GM23248 (cell line): ENCODE data around the gene ASZ1. TPM values are rescaled to one million over a fixed set of nuclear protein-coding genes. Genes with fewer than 3 reads are reported as not detected.

Source experiments
- DNase-seq: peaks from one replicate; pipeline ENCODE4 v3.0.0-alpha.2; 2015
- H2AFZ ChIP-seq: fragments of 200-600 bp; sonication (generic); 2 replicates; pipeline ENCODE4 v1.6.1; 2016; ENCODE audit warnings: antibody characterized with exemption
- H3F3A ChIP-seq: fragments of 200-600 bp; sonication (generic); 2 replicates; pipeline ENCODE4 v1.6.1; 2016; ENCODE audit warnings: mild to moderate bottlenecking, antibody characterized with exemption, mixed run types; ENCODE audit not compliant: insufficient read depth
- H3K27ac ChIP-seq: fragments of 200-600 bp; sonication (generic); 2 replicates; pipeline ENCODE4 v1.5.1; 2016; ENCODE audit warnings: mild to moderate bottlenecking
- H3K27me3 ChIP-seq: fragments of 200-600 bp; sonication (generic); replicated peaks from 2 replicates; pipeline ENCODE4 v1.6.1; 2016; ENCODE audit warnings: mild to moderate bottlenecking; ENCODE audit not compliant: insufficient read depth
- H3K36me3 ChIP-seq: fragments of 200-600 bp; sonication (generic); 2 replicates; pipeline ENCODE4 v1.6.1; 2016; ENCODE audit warnings: low read depth, mild to moderate bottlenecking
- H3K4me1 ChIP-seq: fragments of 200-600 bp; sonication (generic); 2 replicates; pipeline ENCODE4 v1.6.1; 2016; ENCODE audit warnings: mild to moderate bottlenecking; ENCODE audit not compliant: insufficient read depth
- H3K4me2 ChIP-seq: fragments of 200-600 bp; sonication (generic); one replicate; pipeline ENCODE4 v1.6.1; 2016; ENCODE audit warnings: mild to moderate bottlenecking; ENCODE audit not compliant: unreplicated experiment
- H3K4me3 ChIP-seq: fragments of 200-600 bp; sonication (generic); 2 replicates; pipeline ENCODE4 v1.5.1; 2016; ENCODE audit warnings: mild to moderate bottlenecking
- H3K79me2 ChIP-seq: fragments of 200-600 bp; sonication (generic); 2 replicates; pipeline ENCODE4 v1.6.1; 2016; ENCODE audit warnings: mild to moderate bottlenecking; ENCODE audit not compliant: insufficient read depth
- H3K9ac ChIP-seq: fragments of 200-600 bp; sonication (generic); 2 replicates; pipeline ENCODE4 v1.6.1; 2016; ENCODE audit warnings: mild to moderate bottlenecking
- H3K9me2 ChIP-seq: fragments of 200-600 bp; sonication (generic); 2 replicates; pipeline ENCODE4 v1.6.1; 2016; ENCODE audit warnings: mixed run types, mild to moderate bottlenecking, moderate library complexity; ENCODE audit not compliant: insufficient read depth
- H3K9me3 ChIP-seq: fragments of 200-600 bp; sonication (generic); one replicate; pipeline ENCODE4 v1.6.1; 2017; ENCODE audit warnings: low read depth
- H4K20me1 ChIP-seq: fragments of 200-600 bp; sonication (generic); 2 replicates; pipeline ENCODE4 v1.6.0; 2016; ENCODE audit not compliant: insufficient read depth
- EZH2 ChIP-seq: fragments of 200-600 bp; sonication (generic); IDR thresholded peaks from 2 replicates; pipeline ENCODE4 v1.6.1; 2018; ENCODE audit warnings: antibody characterized with exemption, mild to moderate bottlenecking; ENCODE audit not compliant: insufficient read depth, poor library complexity, severe bottlenecking
- EZH2phosphoT487 ChIP-seq: fragments of 200-600 bp; sonication (generic); IDR thresholded peaks from 2 replicates; pipeline ENCODE4 v1.6.1; 2018; ENCODE audit warnings: antibody characterized with exemption, moderate library complexity, mild to moderate bottlenecking, low read depth; ENCODE audit not compliant: insufficient read depth
- WGBS, 2 experiments: methylation state at CpG; one replicate each; pipeline ENCODE4 v1.1.6; 2015 to 2017; ENCODE audit warnings: low lambda C conversion rate in 2 of 2, low coverage in 1 of 2; ENCODE audit errors: missing lambda C conversion rate in 2 of 2; 5-methylcytosine and 5-hydroxymethylcytosine counted together
- in situ Hi-C: fragments of 300-500 bp; cut with MboI; formaldehyde crosslinking; loops from 2 replicates; pipeline ENCODE4 v1.15.0; 2020
- polyA plus RNA-seq: library from polyadenylated mRNA; unstranded; fragments of >200 nt; fragmentation: Nextera tagmentation; extraction: Ambion mirVana; gene quantifications from 2 replicates; pipeline ENCODE4 v1.2.1, GENCODE V29; 2016
- total RNA-seq: library from RNA; depleted of rRNA; stranded (reverse); fragments of >200 nt; shearing (Covaris generic); gene quantifications from 2 replicates; pipeline ENCODE4 v1.2.3, GENCODE V29; 2014

ASZ1 gene
- total and polyA plus RNA-seq, 2 experiments from 2014 or later = not detected

- 76 to 77% methylated on average over 8 of the region's 8 CpGs for WGBS, 2 experiments
- H3K4me3 ChIP-seq = no peak overlapping the region
- peaks cover 23% of the 10 kb centered on the region; the same call in 1 of the 2 replicates for H3K27me3 ChIP-seq
- H3K36me3 ChIP-seq = no peaks in the 10 kb centered on the region
- H3K79me2 ChIP-seq = no peaks in the 10 kb centered on the region
- no peak for DNase-seq
- no peak overlapping the region for H3K27ac ChIP-seq
- H3K9ac ChIP-seq = no peak overlapping the region
- H4K20me1 ChIP-seq = no peaks in the 10 kb centered on the region
- H2AFZ ChIP-seq = no peak overlapping the region
- in situ Hi-C loops = no loop called here
- no peaks in the 10 kb centered on the region for H3K9me3 ChIP-seq
- no peak overlapping the region for H3K4me2 ChIP-seq
- no peaks in the 10 kb centered on the region for H3K9me2 ChIP-seq
- TF ChIP-seq EZH2 (no peak), EZH2phosphoT487 (no peak)
- no peaks in the 10 kb centered on the region for H3F3A ChIP-seq
- H3K4me1 ChIP-seq = no peaks in the 10 kb centered on the region
These were observed 23.6 kb downstream of the ASZ1 start for GRCh38 chr7:117403737-117404136.

DNA sequence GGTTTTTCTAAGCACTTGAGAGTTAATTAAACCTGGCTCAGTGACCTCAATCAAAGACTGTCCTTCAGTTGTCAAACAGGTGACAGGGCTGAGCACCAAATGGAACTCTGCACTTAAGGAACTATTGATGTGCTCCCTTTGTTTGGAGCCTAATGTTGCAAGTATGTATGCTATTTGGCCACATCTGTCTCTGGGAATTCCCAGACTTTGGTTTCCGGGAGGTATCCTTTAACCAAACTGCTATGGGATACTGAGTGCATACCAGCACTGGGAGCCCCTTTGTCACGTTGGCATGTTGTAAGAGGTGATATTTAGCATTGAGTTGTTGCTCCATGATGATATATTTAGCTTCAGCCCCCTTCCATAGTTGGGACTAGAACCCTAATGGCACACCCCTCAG is 25.2 kb downstream of the ASZ1 start:
- 18 to 26% methylated on average over 2 of the region's 2 CpGs for WGBS, 2 experiments
- no peak overlapping the region for H3K9ac ChIP-seq
- no peak for DNase-seq
- no peaks in the 10 kb centered on the region for H3K79me2 ChIP-seq
- H3F3A ChIP-seq = no peaks in the 10 kb centered on the region
- no peaks in the 10 kb centered on the region for H3K9me3 ChIP-seq
- 0 out of 2 replicates have a peak, but pooled peaks cover 8% of the 10 kb centered on the region for H3K27me3 ChIP-seq
- no peaks in the 10 kb centered on the region for H3K9me2 ChIP-seq
- no peak overlapping the region for H3K4me2 ChIP-seq
- no peaks in the 10 kb centered on the region for H3K4me1 ChIP-seq
- no peaks in the 10 kb centered on the region for H3K36me3 ChIP-seq
- H2AFZ ChIP-seq = no peak overlapping the region
- in situ Hi-C loops = no loop called here
- H3K4me3 ChIP-seq = no peak overlapping the region
- TF ChIP-seq EZH2phosphoT487 (no peak), EZH2 (no peak)
- H3K27ac ChIP-seq = no peak overlapping the region
- no peaks in the 10 kb centered on the region for H4K20me1 ChIP-seq

GRCh38 chr7:117401293-117402002 is 25.8 kb downstream of the ASZ1 start:
- no peak overlapping the region for H2AFZ ChIP-seq
- in situ Hi-C loops = no loop called here
- peak; percentile 26 for DNase-seq

GRCh38 chr7:117399820-117400422 is 27.4 kb downstream of the ASZ1 start:
- Histone ChIP-seq H3K36me3 (no peaks in the 10 kb centered on the region), H3K4me3 (no peak overlapping the region), H3K4me1 (no peaks in the 10 kb centered on the region), H3K27me3 (0 out of 2 replicates have a peak, but pooled peaks cover 3% of the 10 kb centered on the region), H2AFZ (no peak overlapping the region), H3K9me3 (no peaks in the 10 kb centered on the region), H3K9me2 (no peaks in the 10 kb centered on the region), H3K79me2 (no peaks in the 10 kb centered on the region), H3K4me2 (no peak overlapping the region), H3K9ac (no peak overlapping the region), H4K20me1 (no peaks in the 10 kb centered on the region), H3F3A (no peaks in the 10 kb centered on the region), H3K27ac (no peak overlapping the region)
- DNase-seq = peak; percentile 45
- in situ Hi-C loops = no loop called here
- TF ChIP-seq EZH2 = no peak
- no peak for TF ChIP-seq EZH2phosphoT487
- WGBS, 2 experiments = 26 to 30% methylated on average over 4 of the region's 4 CpGs

More at GRCh38 chr7:117401293-117402002, 25.8 kb downstream of the ASZ1 start:
- H3K9ac ChIP-seq = no peak overlapping the region
- no peaks in the 10 kb centered on the region for H3F3A ChIP-seq
- no peaks in the 10 kb centered on the region for H3K79me2 ChIP-seq
- TF ChIP-seq EZH2phosphoT487 (no peak), EZH2 (no peak)
- no peak overlapping the region for H3K27ac ChIP-seq
- WGBS, 2 experiments = 63 to 64% methylated on average over 5 of the region's 5 CpGs
- H3K4me2 ChIP-seq = no peak overlapping the region
- no peaks in the 10 kb centered on the region for H3K4me1 ChIP-seq
- H4K20me1 ChIP-seq = no peaks in the 10 kb centered on the region
- no peaks in the 10 kb centered on the region for H3K36me3 ChIP-seq
- H3K27me3 ChIP-seq = 0 out of 2 replicates have a peak, but pooled peaks cover 3% of the 10 kb centered on the region
- H3K9me3 ChIP-seq = no peaks in the 10 kb centered on the region
- no peaks in the 10 kb centered on the region for H3K9me2 ChIP-seq
- no peak overlapping the region for H3K4me3 ChIP-seq
